Activated CD4-positive, alpha-beta T cell treated with anti-CD3 and anti-CD28 coated beads, Interleukin-2, Interleukin-4, amounts not matched to agents 100 ng/mL and 50 ng/mL, durations not matched to agents 16 hours and 8 hours (primary cell): ENCODE data around the gene CACNG3.

ENCODE experiments used
- DNase-seq: peaks from one replicate; pipeline ENCODE4 v3.0.0-alpha.2; 2020; ENCODE audit warnings: low spot score

The CACNG3 gene

DNA sequence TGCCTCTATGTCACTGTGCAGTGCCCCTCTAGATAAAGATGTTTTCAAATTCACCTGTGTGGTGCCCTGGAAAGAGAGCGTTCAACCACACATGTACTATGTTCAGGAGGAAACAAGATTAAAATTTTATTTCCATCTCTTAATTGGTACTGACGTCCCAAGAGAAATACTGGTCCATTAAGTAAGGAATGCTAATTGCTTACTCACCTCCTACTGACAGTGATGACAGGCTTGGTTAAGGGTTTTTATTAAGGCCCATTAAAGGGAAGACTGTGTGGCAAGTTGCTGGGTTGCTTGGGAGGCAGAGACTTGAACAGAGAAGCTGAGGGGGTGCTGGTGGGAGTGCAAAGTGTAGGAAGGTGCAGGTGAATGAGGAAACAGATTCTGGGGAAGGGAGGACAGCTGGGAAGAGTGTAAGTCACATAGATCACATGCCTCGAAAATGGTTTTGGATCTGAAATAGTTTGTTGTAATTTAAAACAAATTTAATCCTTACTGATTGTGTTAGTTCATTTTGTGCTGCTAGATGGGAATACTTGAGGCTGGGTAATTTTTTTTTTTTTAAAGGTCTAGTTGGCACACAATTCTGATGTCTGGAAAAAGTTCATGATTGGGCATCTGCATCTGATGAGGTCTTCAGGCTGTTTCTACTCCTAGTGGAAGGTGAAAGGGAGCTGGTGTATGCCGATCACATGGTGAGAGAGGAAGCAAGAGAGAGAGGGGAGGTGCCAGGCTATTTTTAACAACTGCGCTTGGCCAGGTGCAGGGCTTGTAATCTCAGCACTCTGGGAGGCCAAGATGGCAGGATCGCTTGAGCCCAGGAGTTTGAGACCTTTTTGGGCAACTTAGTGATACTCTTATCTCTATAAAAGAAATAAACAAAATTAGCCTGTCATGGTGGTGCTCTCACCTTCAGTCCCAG, 140.5 kb downstream of the CACNG3 start:
- DNase-seq, result no peak

DNA sequence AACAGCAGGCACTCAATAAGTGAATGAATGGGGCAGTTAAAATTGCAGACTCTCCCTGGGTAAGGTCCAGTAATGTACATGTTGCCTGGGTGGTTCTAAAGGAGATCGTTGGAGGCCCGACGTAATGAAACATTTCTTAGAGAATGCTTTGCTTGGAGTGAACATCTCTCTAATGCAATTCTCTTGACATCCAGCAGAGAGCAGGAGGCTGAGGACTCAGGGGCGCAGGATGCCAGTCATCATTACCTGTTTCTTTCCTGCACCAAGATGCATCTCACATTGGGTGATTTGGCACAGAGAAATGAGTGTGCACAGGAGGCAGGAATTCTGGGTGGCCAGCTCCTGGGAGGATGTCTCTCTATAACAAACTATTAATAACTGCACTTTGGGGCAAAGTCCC, 152.9 kb downstream of the CACNG3 start:
- DNase-seq, result no peak
